ENCODE data around the gene MCAM. TPM values are rescaled to one million over a fixed set of nuclear protein-coding genes. Genes with fewer than 3 reads are reported as not detected.

The MCAM gene
- total RNA-seq, 1 donor from 2014 or later = 23.3 TPM

DNA sequence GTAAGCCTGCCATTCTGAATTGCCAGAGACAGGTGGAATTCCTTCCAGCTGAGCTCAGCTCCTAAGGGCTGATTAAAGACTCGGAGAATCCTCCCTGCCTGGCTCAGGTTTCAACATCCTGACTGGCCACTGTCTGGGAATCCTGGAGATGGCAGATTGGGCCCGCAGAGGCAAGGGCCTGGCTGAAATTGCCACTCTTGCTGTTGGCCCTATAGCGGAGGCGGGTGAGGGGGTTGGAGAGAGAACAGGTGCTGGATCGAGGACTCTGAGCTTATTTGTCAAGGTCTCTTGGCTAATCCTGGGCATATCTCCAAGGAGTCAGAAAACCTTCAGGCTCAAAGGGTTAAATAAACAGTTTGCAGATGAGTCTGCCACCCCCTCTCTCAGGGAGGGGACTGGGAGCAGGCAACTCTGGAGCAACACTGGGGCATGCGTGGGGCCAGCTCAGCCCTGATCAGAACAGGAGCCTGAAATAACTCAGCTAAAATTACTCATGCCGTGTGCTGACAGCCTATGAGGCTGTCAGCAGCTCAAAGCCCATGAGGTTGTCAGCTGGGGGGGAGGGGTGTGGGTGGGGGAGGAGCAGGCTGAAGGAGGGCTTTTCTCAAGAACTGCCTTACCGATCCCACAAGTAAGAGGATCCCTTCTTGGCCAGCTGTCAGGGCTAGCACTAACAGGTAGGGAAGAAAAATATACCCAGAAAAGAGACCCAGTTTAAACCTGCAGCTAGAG is 44.3 kb upstream of the MCAM start:
- Histone ChIP-seq H3K4me3 (peak overlapping the region; percentile 18), H3K79me2 (ENCODE audit: low read depth) (no peaks in the 10 kb centered on the region), H3K36me3 (no peaks in the 10 kb centered on the region), H2AFZ (replicated peaks) (no peak overlapping the region), H3K27ac (no peak overlapping the region), H4K20me1 (ENCODE audit: low read depth) (peaks cover 40% of the 10 kb centered on the region), H3K9ac (no peak overlapping the region), H3K9me3 (ENCODE audit: low read depth) (no peaks in the 10 kb centered on the region), H3K4me1 (peaks cover 30% of the 10 kb centered on the region), H3F3A (ENCODE audit: low read depth) (peaks cover 29% of the 10 kb centered on the region), H3K27me3 (peaks cover 53% of the 10 kb centered on the region), H3K4me2 (peak overlapping the region; percentile 70)
- peak; percentile 91 for DNase-seq (ENCODE audit: low spot score)
- TF ChIP-seq EZH2 (IDR thresholded peaks at IDR 0.05) (no peak), EZH2phosphoT487 (IDR thresholded peaks at IDR 0.05) (no peak)
- TF ChIP-seq, protein P1, sequence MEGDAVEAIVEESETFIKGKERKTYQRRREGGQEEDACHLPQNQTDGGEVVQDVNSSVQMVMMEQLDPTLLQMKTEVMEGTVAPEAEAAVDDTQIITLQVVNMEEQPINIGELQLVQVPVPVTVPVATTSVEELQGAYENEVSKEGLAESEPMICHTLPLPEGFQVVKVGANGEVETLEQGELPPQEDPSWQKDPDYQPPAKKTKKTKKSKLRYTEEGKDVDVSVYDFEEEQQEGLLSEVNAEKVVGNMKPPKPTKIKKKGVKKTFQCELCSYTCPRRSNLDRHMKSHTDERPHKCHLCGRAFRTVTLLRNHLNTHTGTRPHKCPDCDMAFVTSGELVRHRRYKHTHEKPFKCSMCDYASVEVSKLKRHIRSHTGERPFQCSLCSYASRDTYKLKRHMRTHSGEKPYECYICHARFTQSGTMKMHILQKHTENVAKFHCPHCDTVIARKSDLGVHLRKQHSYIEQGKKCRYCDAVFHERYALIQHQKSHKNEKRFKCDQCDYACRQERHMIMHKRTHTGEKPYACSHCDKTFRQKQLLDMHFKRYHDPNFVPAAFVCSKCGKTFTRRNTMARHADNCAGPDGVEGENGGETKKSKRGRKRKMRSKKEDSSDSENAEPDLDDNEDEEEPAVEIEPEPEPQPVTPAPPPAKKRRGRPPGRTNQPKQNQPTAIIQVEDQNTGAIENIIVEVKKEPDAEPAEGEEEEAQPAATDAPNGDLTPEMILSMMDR (IDR thresholded peaks at IDR 0.05) = no peak
- H3K27ac Mint-ChIP-seq = no peak overlapping the region
- peaks cover 38% of the 10 kb centered on the region for H3K4me1 Mint-ChIP-seq
- peaks cover under 1% of the 10 kb centered on the region for H3K9me3 Mint-ChIP-seq
- peaks cover 13% of the 10 kb centered on the region for H3K36me3 Mint-ChIP-seq
- H3K27me3 Mint-ChIP-seq (ENCODE audit: insufficient read depth, low read depth) = peaks cover 26% of the 10 kb centered on the region
- peak overlapping the region; percentile 53 for H3K4me3 Mint-ChIP-seq

- H3K9me3 Mint-ChIP-seq = no peaks in the 10 kb centered on the region
- no peak overlapping the region for H3K4me3 Mint-ChIP-seq
- Histone ChIP-seq H3K9ac (no peak overlapping the region), H3K79me2 (ENCODE audit: low read depth) (no peaks in the 10 kb centered on the region), H3K4me3 (no peak overlapping the region), H4K20me1 (ENCODE audit: low read depth) (peaks cover 31% of the 10 kb centered on the region), H3K4me2 (no peak overlapping the region), H3K4me1 (peaks cover 40% of the 10 kb centered on the region), H3K27me3 (peaks cover 41% of the 10 kb centered on the region), H3K9me3 (ENCODE audit: low read depth) (no peaks in the 10 kb centered on the region), H3K27ac (no peak overlapping the region), H2AFZ (replicated peaks) (no peak overlapping the region), H3F3A (ENCODE audit: low read depth) (peaks cover 29% of the 10 kb centered on the region), H3K36me3 (no peaks in the 10 kb centered on the region)
- peaks cover 48% of the 10 kb centered on the region for H3K4me1 Mint-ChIP-seq
- peaks cover 18% of the 10 kb centered on the region for H3K27me3 Mint-ChIP-seq (ENCODE audit: insufficient read depth, low read depth)
- TF ChIP-seq EZH2 (IDR thresholded peaks at IDR 0.05) (no peak), EZH2phosphoT487 (IDR thresholded peaks at IDR 0.05) (no peak)
- TF ChIP-seq, protein P1 (IDR thresholded peaks at IDR 0.05) = no peak
- H3K36me3 Mint-ChIP-seq = peaks cover 13% of the 10 kb centered on the region
- no peak for DNase-seq (ENCODE audit: low spot score)
- no peak overlapping the region for H3K27ac Mint-ChIP-seq
Observed at GRCh38 chr11:119359365-119360214, 42.7 kb upstream of the MCAM start.

DNA sequence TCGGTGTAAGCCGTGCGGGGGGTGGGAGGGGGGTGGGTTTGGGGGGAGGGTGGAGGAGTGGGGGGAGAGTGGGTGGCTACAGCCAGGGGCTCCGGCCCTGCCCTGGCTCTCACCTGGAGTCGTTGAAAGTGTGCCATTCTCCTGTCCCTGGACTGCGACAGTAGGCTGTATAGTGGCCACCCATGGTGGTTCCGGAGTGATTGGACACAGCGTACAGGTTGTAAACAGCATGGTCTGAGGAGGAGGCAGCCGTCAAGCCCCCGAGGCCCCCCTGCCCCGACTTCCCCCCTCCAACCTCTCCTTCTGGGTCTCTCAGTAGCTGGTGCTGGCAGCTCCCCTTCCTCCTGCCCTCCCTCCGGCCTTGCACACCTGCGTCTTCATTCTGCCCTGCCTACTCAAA is 40.1 kb upstream of the MCAM start:
- DNase-seq (ENCODE audit: low spot score) = no peak
- no peaks in the 10 kb centered on the region for H3K9me3 Mint-ChIP-seq
- Histone ChIP-seq H3K4me1 (peaks cover 26% of the 10 kb centered on the region), H3K27ac (no peak overlapping the region), H3K36me3 (no peaks in the 10 kb centered on the region), H3K4me3 (peak overlapping the region; percentile 51), H3K79me2 (ENCODE audit: low read depth) (no peaks in the 10 kb centered on the region), H3F3A (ENCODE audit: low read depth) (peaks cover 16% of the 10 kb centered on the region), H3K9me3 (ENCODE audit: low read depth) (no peaks in the 10 kb centered on the region), H3K9ac (no peak overlapping the region), H3K27me3 (peaks cover 16% of the 10 kb centered on the region), H3K4me2 (peak overlapping the region; percentile 86), H2AFZ (replicated peaks) (no peak overlapping the region), H4K20me1 (ENCODE audit: low read depth) (peaks cover 14% of the 10 kb centered on the region)
- H3K4me1 Mint-ChIP-seq = peaks cover 57% of the 10 kb centered on the region
- H3K27me3 Mint-ChIP-seq (ENCODE audit: insufficient read depth, low read depth) = peaks cover 12% of the 10 kb centered on the region
- no peak overlapping the region for H3K27ac Mint-ChIP-seq
- peak overlapping the region; percentile 71 for H3K4me3 Mint-ChIP-seq
- peaks cover 13% of the 10 kb centered on the region for H3K36me3 Mint-ChIP-seq
- no peak for TF ChIP-seq EZH2phosphoT487 (IDR thresholded peaks at IDR 0.05)
- TF ChIP-seq, protein P1 (IDR thresholded peaks at IDR 0.05) = no peak
- no peak for TF ChIP-seq EZH2 (IDR thresholded peaks at IDR 0.05)

Measured in neural progenitor cell (in vitro differentiated cells).